CD1c-positive myeloid dendritic cell (primary cell): ENCODE data around the gene CCND3.
A peak's percentile ranks its signal among the peaks of the same experiment; 100 is the strongest.
"Not testable (repeated sequence)": the region's sequence is repeated elsewhere in the genome, so short reads cannot be mapped to it uniquely, and the experiment has no call there.

Experiments used
- DNase-seq: peaks from one replicate; pipeline ENCODE4 v3.0.0-alpha.2; 2016; ENCODE audit errors: extremely low spot score

Gene CCND3

DNA sequence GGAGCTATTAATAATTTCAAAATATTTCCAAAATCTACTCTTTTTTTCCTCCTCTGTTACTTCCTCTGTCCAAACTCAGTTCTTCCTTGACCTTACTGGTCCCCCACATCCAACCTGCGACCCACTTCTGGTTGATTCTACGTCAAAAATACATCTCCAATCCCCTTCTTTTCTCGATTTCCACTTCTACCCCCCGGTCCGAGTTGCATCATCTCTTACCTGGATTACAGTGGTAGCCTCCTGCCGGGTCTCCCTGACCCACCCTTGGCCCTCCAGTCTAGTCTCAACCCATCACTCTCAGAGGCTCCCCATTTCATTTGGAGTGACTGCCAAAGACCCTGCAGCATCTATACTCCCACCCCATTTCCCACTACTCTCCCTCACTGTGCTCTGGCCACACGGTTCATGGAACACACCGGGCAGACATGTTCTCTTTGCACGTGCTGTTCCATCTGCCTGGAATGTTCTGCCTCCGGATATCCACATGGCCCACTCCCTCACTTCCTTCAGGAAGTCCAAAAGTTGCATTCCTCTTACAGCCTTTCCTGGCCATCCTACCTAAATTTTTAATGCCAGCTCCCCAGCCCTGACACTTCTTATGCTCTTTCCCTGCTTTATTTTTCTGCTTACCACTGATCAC lies 6.1 kb upstream of the CCND3 start:
- no peak for DNase-seq

GRCh38 chr6:41943456-41943855 lies 1.8 kb upstream of the CCND3 start:
- DNase-seq: no peak

DNA sequence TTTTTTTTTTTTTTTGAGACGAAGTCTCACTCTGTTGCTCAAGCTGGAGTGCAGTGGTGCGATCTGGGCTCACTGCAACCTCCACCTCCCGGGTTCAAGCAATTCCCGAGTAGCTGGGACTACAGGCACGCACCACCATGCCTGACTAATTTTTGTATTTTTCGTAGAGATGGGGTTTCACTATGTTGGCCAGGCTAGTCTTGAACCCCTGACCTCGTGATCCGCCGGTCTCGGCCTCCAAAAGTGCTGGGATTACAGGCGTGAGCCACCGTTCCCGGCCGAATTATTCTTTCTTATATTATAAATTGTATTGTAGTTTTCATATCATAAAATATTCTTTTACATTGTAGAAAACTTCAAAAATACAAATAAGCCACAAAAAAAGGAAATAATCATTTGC lies 1.3 kb upstream of the CCND3 start:
- not testable (repeated sequence) for DNase-seq

GRCh38 chr6:41942067-41942851 lies 651 bp upstream of the CCND3 start:
- DNase-seq: no peak

DNA sequence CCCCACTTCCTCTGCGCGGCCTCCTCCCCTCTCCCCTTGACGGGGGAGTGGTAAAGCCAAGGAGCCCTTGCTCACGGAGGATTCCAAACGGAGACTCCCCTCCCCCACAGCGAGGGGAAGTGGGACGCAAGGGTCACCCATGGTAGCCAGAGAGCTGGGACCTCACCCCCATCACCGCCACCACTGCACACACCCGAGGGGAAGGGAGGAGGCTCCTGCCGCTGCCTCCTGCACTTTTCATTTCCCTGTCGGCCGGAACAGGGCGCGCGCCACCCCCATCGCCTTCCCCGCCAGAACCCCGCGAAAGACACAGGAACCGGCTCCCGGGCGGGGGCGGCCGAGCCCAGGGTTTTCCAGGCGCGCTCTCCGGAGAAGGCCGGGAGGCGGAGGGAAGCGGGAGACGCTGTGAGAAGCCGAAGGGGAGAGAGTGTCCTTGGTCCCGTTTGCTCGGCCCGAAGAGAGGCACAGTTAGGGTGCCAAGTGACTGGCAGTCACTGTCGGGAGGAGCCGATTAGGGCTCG lies 789 bp downstream of the CCND3 start:
- DNase-seq: peak; percentile 56

DNA sequence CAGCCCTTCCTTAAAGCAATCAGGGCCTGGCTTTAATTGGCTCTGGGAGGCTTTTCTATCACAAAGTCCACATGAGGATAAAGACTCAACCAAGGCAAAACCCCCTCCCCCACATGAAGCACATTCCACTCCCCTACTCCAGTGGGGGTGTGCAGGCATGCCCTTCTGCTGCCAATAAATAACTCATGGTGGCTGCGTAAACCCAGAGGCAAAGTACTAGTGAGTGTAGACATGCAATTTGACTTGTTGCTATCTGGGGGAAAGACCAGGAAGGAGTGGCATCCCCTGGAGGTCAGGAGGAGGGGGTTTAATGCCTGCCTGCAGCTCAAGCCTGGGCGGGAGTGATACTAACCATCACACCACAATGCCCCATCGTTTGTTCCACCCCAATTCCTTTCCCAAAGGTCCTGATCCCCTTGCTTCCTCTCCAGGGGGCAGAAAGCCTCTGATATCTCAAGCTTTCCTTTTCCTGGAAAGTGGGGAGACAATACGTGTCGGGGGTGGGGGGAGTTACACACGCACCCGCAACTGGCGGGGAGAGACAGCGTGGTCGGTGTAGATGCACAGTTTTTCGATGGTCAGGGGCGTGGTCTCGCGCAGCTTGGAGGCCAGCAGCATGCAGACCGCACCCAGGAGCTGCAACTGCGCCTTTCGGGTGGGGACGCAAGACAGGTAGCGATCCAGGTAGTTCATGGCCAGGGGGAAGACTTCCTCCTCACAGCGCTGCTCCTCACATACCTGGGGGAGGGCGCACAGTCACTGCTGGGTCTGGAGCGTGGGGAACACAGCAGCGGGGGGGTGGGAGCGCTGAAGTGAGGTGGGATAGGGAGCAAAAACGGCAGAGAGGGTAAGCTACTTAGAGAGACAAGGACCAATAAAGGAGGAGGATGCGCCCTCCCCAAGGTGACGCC lies 1.5 kb downstream of the CCND3 start:
- no peak for DNase-seq

GRCh38 chr6:41939176-41939847 lies 2.3 kb downstream of the CCND3 start:
- peak; percentile 75 for DNase-seq

GRCh38 chr6:41938590-41939175 lies 2.9 kb downstream of the CCND3 start:
- DNase-seq: no peak

GRCh38 chr6:41937861-41938574 lies 3.6 kb downstream of the CCND3 start:
- DNase-seq: peak; percentile 64

DNA sequence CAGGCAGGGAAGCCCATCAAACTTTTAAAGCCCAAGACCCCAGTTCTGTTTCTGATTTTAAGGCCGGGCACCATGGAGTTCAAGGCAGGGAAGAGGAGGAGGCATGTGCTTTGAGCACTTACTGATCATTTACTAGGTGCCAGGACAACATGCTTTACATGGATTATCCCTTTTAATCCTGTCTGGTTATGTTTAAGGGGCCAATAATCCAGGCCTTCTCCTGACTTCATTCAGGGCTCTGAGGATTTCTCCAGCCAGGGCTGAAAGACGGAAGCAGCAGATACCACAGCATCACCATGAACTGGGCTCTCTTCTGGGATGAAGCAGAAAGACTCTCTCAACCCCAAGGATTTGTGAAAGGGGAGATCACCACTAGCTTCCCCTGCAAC lies 4.1 kb downstream of the CCND3 start:
- DNase-seq: no peak

GRCh38 chr6:41936073-41936837 lies 5.4 kb downstream of the CCND3 start:
- DNase-seq: peak; percentile 87

GRCh38 chr6:41935685-41936072 lies 5.9 kb downstream of the CCND3 start:
- no peak for DNase-seq

DNA sequence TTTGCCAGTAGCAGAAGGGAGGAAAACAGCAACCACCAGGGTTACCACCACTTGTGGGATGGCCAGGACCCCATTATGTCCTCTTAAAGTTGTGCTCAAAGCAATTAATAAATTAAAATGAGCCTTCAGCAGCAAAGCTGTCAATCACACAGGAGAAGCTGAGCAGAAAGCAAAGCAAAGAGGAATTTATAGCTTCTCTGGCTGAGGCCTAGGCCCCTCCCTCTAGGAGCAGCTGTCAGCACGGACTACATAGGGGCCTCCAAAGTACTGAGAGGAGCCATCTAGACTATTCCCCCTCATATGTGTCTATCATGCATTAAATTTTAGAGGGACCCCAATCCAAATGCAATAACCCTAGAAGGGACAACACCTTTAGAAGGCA lies 6.4 kb downstream of the CCND3 start:
- DNase-seq: no peak

DNA sequence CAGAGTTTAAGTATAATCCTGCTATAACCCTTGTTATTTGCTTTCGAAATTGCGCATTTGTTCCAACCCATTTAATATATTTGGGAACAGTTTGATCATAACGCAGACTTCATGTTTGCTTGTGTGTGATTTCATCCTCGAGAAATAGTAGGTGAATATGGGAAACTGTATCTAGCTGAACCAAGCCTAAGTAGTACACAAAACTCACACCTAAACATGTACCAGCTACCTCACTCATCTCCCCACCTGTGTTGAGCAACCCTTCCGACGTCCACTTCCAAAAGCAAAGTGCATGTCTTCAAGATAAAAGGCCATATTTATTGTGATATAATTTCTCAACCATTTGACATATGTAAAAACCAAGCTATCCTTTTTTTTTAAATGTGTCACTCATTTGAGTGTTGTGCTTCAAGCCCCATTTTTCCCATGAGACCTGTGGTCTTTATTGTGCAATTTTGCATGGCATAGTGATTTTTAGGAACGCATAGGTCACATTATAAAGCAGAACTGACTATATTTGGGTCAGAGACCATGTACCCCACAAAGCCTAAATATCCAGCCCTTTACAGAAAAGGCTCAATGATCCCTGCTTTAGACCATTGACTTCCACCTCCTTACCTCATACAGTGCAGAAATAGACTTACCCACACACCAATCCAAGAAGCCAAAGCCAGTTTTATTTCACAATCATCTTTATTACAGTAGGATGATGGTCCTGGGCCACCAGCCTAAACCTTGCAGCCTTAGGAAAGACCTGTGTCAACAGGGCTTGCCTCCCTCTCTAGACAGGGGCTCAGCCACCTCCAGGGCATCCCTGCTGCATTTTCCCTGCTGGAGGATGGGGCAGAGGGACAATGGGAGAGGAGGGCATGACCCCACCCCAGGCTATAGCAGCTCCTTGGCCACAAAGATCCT lies 7.1 kb downstream of the CCND3 start:
- DNase-seq: no peak

- DNase-seq: no peak
Observed at GRCh38 chr6:41932378-41932777, 9.2 kb downstream of the CCND3 start.

GRCh38 chr6:41931792-41932191 lies 9.8 kb downstream of the CCND3 start:
- DNase-seq: no peak

- DNase-seq: peak; percentile 29
Observed at GRCh38 chr6:41929924-41930323, 11.7 kb downstream of the CCND3 start.

GRCh38 chr6:41927253-41927652 lies 14.4 kb downstream of the CCND3 start:
- DNase-seq: no peak

DNA sequence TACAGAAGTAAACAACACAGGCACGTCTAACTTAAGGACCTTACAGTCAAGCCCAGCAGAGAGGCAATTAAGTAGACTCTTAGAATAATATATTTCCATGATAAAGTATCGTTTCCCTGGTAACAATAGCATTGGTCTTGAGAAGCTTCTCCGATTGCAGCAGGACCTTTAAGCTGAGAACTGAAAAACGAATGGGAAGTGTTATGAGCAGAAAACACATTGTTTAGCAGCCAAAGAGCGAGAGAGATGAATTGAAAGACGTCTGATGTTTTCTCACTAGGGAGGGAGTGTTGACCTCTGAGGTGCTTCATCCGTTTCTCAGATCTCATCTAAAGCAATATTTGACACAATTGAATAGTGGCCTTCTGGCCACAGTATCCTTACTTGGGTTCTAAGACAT lies 19.5 kb downstream of the CCND3 start:
- DNase-seq: no peak
